ENCODE measurements around the gene SLC39A9. TPM values are rescaled to one million over a fixed set of nuclear protein-coding genes. Genes with fewer than 3 reads are reported as not detected.
"Not testable (repeated sequence)": the region's sequence is repeated elsewhere in the genome, so short reads cannot be mapped to it uniquely, and the experiment has no call there.

Gene SLC39A9
- total RNA-seq, 1 experiment from 2014 or later, result 39.8 TPM

DNA sequence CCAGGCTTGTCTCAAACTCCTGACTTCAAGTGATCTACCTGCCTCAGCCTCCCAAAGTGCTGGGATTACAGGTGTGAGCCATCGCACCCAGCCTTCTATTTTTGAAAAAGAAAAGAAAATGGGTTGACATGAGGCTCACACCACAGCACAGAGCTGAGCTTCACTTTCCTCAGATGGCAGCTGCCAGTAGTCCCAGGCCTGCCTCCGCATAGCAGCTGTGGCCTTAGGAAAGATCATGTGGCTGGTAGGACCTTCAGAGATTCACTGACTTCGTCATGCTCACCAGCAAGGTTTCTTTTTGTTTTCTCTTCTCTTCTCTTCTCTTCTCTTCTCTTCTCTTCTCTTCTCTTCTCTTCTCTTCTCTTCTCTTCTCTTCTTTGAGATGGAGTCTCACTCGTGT lies 99.8 kb downstream of the SLC39A9 start:
- H3K4me1 ChIP-seq (ENCODE audit: insufficient read depth, low read length); H3K9me3 Mint-ChIP-seq; H2BK120ac ChIP-seq (ENCODE audit: low read depth, low read length, poor library complexity, severe bottlenecking); H3K36me3 Mint-ChIP-seq (ENCODE audit: insufficient read depth in 1 of 3, low read depth in 3 of 3); H3K4me2 ChIP-seq (ENCODE audit: insufficient read depth, insufficient read length, low read length); H2BK20ac ChIP-seq (ENCODE audit: low read depth, low read length, poor library complexity, severe bottlenecking); H4K5ac ChIP-seq (ENCODE audit: insufficient read length, low read depth, low read length); H2BK5ac ChIP-seq (ENCODE audit: insufficient read length, low read length); H3K23ac ChIP-seq (ENCODE audit: insufficient read length, low read depth, low read length); H3K79me1 ChIP-seq (ENCODE audit: insufficient read depth, low read depth, low read length, poor library complexity, severe bottlenecking); H2BK15ac ChIP-seq (ENCODE audit: low read depth, low read length); H3K27ac ChIP-seq (ENCODE audit: insufficient read length, low read depth, low read length); H3K23me2 ChIP-seq (ENCODE audit: insufficient read length, low read depth, low read length, poor library complexity, severe bottlenecking); H3K79me2 ChIP-seq (ENCODE audit: insufficient read depth, low read length); H3K14ac ChIP-seq (ENCODE audit: insufficient read depth, low read length); H3K27ac Mint-ChIP-seq; H3K56ac ChIP-seq (ENCODE audit: insufficient read length, low read depth, low read length); H4K8ac ChIP-seq (replicated peaks; ENCODE audit: insufficient read length, low read depth, low read length); H3T11ph ChIP-seq (ENCODE audit: low read length); H3K9ac ChIP-seq (ENCODE audit: extremely low read depth, insufficient read length, low read length); DNase-seq; H3K18ac ChIP-seq (ENCODE audit: insufficient read length, low read depth, low read length); H3K4me3 Mint-ChIP-seq; H2AK5ac ChIP-seq (ENCODE audit: insufficient read length, low read length); H2BK12ac ChIP-seq (ENCODE audit: insufficient read length, low read depth, low read length); H2AFZ ChIP-seq (ENCODE audit: low read length); H4K20me1 ChIP-seq (ENCODE audit: control insufficient read depth, insufficient read depth, insufficient read length); H3K9me3 ChIP-seq (ENCODE audit: control insufficient read depth, low read depth, low read length); H4K91ac ChIP-seq (ENCODE audit: insufficient read length, low read depth, low read length); H3K27me3 ChIP-seq (ENCODE audit: insufficient read depth, low read length); H3K4ac ChIP-seq (ENCODE audit: low read depth, low read length): not testable (repeated sequence)
- Mint-ChIP-seq H3K27me3 (ENCODE audit: low read depth) (peaks cover 31% of the 10 kb centered on the region), H3K4me1 (peaks cover 12 to 20% of the 10 kb centered on the region in 2 experiments)
- no CpG with 5 or more reads among the region's 4 CpGs for WGBS (ENCODE audit: extremely low coverage, insufficient read length, low lambda C conversion rate)
